GM12801 (cell line): ENCODE measurements around the gene YAE1.

Source experiments
- TF ChIP-seq, protein P1 (sequence below): IDR thresholded peaks from one replicate; pipeline ENCODE4 v1.5.1; 2011; ENCODE audit warnings: control low read depth; ENCODE audit not compliant: insufficient read length; ENCODE audit errors: extremely low read depth

YAE1 gene

DNA sequence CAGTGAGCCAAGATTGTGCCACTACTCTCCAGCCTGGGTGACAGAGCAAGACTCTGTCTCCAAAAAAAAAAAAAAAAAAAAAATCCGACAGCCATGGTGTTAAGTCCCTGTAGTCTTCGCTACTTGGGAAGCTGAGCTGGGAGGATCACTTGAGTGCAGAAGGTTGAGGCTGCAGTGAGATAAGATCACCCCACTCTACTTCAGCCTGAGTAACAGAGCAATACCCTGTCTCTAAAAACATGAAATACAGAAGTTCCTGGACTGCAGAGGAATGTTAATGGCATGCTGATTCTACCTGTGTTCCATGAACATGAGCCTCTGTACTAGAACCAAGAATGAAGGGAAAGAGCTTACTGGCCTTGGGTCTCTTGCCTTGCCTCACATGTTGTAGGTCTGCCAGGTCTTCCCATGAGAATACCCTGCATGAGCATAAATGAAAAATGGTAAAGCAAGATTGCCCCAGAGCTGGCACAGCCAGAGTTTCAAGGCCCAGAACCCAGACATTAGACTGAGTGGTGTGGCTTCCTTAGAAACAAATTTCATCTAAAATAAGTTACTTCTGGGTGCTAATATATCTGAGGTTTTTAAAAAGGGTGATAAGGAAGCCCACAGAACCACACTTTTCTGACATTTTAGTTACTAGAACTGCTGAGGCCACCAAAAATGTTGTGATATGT lies 8.6 kb downstream of the YAE1 start:
- TF ChIP-seq, protein P1, sequence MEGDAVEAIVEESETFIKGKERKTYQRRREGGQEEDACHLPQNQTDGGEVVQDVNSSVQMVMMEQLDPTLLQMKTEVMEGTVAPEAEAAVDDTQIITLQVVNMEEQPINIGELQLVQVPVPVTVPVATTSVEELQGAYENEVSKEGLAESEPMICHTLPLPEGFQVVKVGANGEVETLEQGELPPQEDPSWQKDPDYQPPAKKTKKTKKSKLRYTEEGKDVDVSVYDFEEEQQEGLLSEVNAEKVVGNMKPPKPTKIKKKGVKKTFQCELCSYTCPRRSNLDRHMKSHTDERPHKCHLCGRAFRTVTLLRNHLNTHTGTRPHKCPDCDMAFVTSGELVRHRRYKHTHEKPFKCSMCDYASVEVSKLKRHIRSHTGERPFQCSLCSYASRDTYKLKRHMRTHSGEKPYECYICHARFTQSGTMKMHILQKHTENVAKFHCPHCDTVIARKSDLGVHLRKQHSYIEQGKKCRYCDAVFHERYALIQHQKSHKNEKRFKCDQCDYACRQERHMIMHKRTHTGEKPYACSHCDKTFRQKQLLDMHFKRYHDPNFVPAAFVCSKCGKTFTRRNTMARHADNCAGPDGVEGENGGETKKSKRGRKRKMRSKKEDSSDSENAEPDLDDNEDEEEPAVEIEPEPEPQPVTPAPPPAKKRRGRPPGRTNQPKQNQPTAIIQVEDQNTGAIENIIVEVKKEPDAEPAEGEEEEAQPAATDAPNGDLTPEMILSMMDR: no peak

DNA sequence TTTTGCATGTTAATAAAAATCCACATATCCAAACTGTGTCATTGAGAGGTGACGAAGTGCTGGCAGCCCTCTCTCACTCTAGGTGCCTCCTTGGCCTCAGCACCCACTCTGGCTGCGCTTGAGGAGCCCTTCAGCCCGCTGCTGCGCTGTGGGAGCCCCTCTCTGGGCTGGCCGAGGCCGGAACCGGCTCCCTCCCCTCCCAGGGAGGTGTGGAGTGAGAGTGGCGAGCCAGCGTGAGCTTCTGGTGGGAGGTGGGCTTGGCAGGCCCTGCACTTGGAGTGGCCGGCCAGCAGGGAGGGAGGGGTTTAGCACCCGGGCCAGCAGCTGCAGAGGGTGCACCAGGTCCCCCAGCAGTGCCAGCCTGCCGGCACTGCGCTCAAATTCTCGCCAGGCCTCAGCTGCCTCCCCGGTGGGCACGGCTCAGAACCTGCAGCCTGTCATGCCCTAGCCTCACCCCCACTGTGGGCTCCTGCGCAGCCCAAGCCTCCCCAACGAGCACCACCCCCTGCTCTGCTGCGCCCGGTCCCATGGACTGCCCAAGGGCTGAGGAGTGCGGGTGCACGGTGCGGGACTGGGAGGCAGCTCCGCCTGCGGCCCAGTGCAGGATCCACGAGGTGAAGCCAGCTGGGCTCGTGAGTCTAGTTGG lies 11.1 kb downstream of the YAE1 start:
- TF ChIP-seq, protein P1: no peak

DNA sequence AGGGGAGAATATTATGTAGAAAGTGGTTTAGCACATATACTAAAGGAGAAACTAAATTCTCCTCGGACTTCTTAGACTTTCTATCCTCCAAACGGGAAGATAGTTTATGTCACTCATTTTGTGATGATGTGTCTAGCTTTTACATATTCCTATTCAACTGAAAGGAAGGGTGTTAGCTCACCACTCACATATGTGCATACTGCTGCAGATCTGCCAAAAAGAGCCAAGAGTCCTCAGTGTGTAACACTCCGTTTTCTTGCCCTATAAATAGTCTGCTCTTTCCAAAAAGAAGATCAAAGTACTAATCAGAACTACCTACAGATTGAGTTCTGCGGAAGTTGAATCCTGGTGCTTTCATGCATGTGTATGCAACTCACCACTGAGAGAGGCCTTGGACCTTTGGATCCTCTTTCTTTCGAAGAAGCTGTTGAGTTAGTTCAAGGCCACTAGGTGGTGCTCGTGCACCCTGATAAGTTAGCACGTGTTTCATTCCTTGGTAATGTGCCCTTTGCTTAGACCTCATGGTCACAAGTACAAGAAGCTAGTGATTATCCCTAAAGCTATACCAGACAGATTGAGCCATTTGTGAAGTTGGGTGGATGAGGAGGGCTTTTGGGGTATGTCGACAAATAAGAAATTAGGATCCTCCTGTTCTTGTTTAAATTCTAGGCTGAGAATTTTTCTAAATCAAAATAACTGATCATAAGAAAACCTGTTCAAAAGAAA lies 14.1 kb downstream of the YAE1 start:
- TF ChIP-seq, protein P1: peak; percentile 36

DNA sequence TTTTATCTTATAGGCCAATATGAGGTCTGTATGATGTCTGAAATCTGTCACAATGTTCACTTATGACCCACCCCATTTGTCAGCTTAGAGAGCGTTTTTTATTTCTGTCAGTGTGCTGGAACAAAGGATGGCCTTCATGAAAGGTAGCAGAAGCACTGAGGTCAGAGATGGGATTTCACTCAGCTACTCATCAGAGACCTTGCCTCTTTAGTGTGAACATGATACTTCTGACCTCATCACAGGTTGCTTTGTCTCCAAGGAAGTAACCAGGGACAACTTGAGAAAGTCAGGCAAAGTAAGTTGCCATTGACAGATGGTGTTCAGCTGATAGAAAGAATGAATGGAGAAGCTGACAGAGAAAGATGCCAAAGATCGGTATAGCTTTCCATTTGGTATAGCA lies 16.3 kb downstream of the YAE1 start:
- TF ChIP-seq, protein P1: no peak

DNA sequence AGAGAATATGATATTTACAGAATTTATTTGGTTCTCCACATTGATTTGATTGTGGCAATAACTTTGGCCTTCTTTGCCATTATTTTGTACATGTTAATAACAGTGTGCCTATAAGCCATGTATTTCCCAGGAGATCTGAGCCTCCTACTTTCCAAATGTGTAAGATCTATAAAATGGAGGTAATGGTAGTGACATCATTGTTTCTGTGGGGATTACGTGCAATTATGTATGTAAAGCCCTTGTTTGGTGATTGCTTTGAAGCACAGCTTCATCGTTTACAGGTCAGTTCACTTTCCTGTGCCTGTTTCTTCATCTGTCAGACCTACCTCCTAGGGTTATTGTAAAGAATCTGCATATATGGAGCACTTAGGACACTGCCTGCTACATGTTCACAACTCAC lies 17.3 kb downstream of the YAE1 start:
- TF ChIP-seq, protein P1: no peak

DNA sequence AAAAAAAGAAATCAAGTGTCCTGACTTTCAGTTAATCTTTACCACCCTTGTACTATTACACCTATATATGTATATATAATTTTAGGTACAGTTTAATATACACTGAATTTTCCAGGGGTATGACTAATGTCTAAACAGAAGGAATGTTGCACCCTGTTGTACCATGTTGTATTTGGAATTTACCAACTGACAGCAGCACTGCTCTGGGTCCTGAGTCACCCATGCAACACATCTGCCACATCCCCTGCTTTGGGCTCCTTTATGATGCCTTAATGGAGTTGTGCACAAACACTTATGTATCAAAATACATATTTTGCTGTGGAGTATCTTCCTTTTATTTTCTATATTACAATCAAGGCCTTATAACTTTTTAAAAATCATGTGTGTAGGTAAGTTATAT lies 21.2 kb downstream of the YAE1 start:
- TF ChIP-seq, protein P1: no peak

DNA sequence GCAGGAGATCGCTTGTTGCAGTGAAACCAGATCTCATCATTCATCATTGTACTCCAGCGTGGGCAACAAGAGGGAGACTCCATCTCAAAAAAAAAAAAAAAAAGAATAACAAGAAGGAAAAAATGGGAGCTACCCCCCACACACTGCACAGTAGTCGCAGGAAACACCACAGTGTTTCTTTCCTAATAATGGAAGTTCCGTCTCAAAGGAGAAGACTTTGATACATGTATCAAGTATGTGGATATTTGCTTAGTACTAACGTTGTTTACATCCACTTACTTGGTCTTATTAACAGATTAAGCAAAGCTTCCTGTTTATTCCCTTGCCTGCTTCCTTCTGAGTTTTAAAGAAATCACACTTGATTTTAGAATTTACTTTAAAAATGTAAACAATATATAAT lies 22.2 kb downstream of the YAE1 start:
- TF ChIP-seq, protein P1: no peak
